ENCODE measurements around the gene DCLK3.

- TF ChIP-seq CTCF (IDR thresholded peaks at IDR 0.05 in 4 of 5, conservative IDR thresholded peaks at IDR 0.05 in 1 of 5) = no peak
- TF ChIP-seq POLR2A (IDR thresholded peaks at IDR 0.05) = no peak
Measured at GRCh38 chr3:36680952-36681351, 83.4 kb downstream of the DCLK3 start.
